Measurements from ENCODE around the gene CITED4. TPM values are rescaled to one million over a fixed set of nuclear protein-coding genes. Genes with fewer than 3 reads are reported as not detected.

The CITED4 gene
- total RNA-seq, 1 experiment from 2014 or later = 9.5 TPM

GRCh38 chr1:40844887-40845878, 17.0 kb downstream of the CITED4 start:
- Histone ChIP-seq H3K27ac (ENCODE audit: insufficient read length, low read depth, low read length) (no peak overlapping the region), H3K4me1 (ENCODE audit: insufficient read depth, low read length) (no peaks in the 10 kb centered on the region), H3K9ac (ENCODE audit: extremely low read depth, insufficient read length, low read length) (no peak overlapping the region), H3K79me2 (ENCODE audit: insufficient read depth, low read length) (no peaks in the 10 kb centered on the region), H4K20me1 (ENCODE audit: control insufficient read depth, insufficient read depth, insufficient read length) (no peaks in the 10 kb centered on the region), H3K14ac (ENCODE audit: insufficient read depth, low read length) (no peak overlapping the region), H2BK15ac (ENCODE audit: low read depth, low read length) (no peak overlapping the region), H3K56ac (ENCODE audit: insufficient read length, low read depth, low read length) (no peak overlapping the region), H3K9me3 (ENCODE audit: control insufficient read depth, low read depth, low read length) (no peaks in the 10 kb centered on the region), H2BK5ac (ENCODE audit: insufficient read length, low read length) (no peak overlapping the region), H3K23me2 (ENCODE audit: insufficient read length, low read depth, low read length, poor library complexity, severe bottlenecking) (no peaks in the 10 kb centered on the region), H3T11ph (ENCODE audit: low read length) (no peak overlapping the region), H3K23ac (ENCODE audit: insufficient read length, low read depth, low read length) (no peak overlapping the region), H4K91ac (ENCODE audit: insufficient read length, low read depth, low read length) (no peak overlapping the region), H2BK20ac (ENCODE audit: low read depth, low read length, poor library complexity, severe bottlenecking) (no peak overlapping the region), H3K79me1 (ENCODE audit: insufficient read depth, low read depth, low read length, poor library complexity, severe bottlenecking) (no peaks in the 10 kb centered on the region), H4K5ac (ENCODE audit: insufficient read length, low read depth, low read length) (no peak overlapping the region), H3K4me2 (ENCODE audit: insufficient read depth, insufficient read length, low read length) (no peak overlapping the region), H2AFZ (ENCODE audit: low read length) (no peak overlapping the region), H2AK5ac (ENCODE audit: insufficient read length, low read length) (no peak overlapping the region), H3K18ac (ENCODE audit: insufficient read length, low read depth, low read length) (no peak overlapping the region), H2BK120ac (ENCODE audit: low read depth, low read length, poor library complexity, severe bottlenecking) (no peak overlapping the region), H4K8ac (replicated peaks; ENCODE audit: insufficient read length, low read depth, low read length) (no peak overlapping the region), H2BK12ac (ENCODE audit: insufficient read length, low read depth, low read length) (no peak overlapping the region), H3K4ac (ENCODE audit: low read depth, low read length) (no peak overlapping the region), H3K27me3 (ENCODE audit: insufficient read depth, low read length) (no peaks in the 10 kb centered on the region)
- Mint-ChIP-seq H3K4me1 (peaks cover 4 to 9% of the 10 kb centered on the region in 2 experiments), H3K4me3 (no peak overlapping the region), H3K27ac (no peak overlapping the region), H3K9me3 (peaks cover 4 to 5% of the 10 kb centered on the region in 2 experiments; a peak in 4 of 5 replicates), H3K27me3 (ENCODE audit: low read depth) (peaks cover 18% of the 10 kb centered on the region), H3K36me3 (ENCODE audit: insufficient read depth in 1 of 3, low read depth in 3 of 3) (no peaks in the 10 kb centered on the region; a peak in 1 of 7 replicates)
- TF ChIP-seq, protein P1, sequence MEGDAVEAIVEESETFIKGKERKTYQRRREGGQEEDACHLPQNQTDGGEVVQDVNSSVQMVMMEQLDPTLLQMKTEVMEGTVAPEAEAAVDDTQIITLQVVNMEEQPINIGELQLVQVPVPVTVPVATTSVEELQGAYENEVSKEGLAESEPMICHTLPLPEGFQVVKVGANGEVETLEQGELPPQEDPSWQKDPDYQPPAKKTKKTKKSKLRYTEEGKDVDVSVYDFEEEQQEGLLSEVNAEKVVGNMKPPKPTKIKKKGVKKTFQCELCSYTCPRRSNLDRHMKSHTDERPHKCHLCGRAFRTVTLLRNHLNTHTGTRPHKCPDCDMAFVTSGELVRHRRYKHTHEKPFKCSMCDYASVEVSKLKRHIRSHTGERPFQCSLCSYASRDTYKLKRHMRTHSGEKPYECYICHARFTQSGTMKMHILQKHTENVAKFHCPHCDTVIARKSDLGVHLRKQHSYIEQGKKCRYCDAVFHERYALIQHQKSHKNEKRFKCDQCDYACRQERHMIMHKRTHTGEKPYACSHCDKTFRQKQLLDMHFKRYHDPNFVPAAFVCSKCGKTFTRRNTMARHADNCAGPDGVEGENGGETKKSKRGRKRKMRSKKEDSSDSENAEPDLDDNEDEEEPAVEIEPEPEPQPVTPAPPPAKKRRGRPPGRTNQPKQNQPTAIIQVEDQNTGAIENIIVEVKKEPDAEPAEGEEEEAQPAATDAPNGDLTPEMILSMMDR (conservative IDR thresholded peaks at IDR 0.05) = no peak
- no peak for DNase-seq
- WGBS (ENCODE audit: extremely low coverage, insufficient read length, low lambda C conversion rate) = no CpG with 5 or more reads among the region's 9 CpGs

All from H9 (cell line).